NCI-H146 treated with DMSO at 0.1 percent for 48 hours (cell line): ENCODE results near the gene STX1B.
"Not testable (repeated sequence)": the region's sequence is repeated elsewhere in the genome, so short reads cannot be mapped to it uniquely, and the experiment has no call there.

ENCODE experiments used
- DNase-seq: peaks from one replicate; lab custom pipeline; 2025; ENCODE audit not compliant: unreplicated experiment; lab: John Stamatoyannopoulos, UW

STX1B gene

DNA sequence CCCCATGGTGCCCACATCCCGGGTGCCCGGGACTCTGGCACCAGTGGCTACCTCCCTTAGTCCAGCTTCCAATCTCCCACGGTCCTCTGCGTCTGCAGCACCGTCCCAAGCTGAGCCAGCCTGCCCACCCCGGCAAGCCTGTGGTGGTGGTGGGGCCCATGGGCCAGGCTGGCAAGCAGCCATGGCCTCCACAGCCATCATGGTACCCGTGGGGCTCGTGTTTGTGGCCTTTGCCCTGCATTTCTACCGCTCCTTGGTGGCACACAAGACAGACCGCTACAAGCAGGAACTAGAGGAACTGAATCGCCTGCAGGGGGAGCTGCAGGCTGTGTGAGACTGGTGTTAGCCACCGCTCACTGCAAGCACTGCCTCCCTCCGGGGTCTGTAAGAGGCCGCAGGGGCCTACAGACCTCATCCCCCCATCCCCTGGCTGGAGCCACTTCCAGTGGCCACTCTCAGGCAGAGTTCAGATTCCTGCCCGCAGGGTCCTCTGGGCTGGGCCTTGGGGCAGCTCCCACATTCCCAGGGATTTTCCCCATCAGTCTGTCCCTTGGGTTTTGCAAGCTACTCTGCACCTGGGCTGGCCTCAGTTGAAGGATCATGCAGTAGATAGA lies 56.8 kb downstream of the STX1B start:
- DNase-seq, result peak; percentile 59

DNA sequence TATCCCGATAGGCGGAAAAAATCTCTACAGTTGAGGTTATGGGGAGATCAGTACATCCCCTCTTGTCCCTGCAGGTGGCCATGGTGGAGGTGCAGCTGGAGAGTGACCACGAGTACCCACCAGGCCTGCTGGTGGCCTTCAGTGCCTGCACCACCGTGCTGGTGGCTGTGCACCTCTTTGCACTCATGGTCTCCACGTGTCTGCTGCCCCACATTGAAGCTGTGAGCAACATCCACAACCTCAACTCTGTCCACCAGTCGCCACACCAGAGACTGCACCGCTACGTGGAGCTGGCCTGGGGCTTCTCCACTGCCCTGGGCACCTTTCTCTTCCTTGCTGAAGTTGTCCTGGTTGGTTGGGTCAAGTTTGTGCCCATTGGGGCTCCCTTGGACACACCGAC lies 57.3 kb downstream of the STX1B start:
- DNase-seq, result no peak

DNA sequence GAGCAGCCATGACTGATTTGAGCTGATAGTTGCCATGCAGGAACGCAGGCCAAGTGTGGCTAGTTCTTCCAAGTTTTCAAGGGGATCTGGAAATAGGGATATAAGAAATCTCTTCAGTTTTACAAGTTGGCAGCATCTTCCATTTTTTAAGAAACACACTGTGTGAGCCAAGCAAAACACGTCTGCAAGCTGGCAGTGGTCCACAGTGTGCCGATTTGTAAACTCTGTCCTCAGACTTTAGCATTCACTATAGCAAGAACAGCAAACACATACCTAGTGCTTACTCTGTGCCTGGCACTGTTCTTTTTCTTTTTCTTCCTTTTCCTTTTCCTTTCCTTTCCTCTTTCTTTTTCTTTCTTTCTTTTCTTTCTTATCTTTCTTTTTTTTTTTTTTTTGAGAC lies 58.7 kb downstream of the STX1B start:
- no peak for DNase-seq

DNA sequence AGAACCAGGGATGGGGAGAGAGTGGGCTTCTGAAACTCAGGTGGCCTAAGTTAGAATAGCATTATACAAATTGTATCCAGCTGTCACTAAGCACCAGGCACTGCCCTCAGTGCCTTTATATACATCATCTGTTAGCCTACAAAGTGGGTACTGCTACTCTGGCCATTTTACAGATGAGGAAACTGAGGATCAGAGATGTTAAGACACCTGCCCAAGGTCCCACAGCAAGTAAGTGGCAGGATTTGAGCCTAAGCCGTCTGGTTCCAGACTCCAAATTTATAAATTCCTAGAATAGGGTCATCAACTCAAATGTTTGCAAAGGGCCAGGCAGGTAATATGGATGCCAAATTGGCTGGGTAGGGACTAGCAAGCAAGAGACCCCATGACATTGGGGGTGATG lies 59.2 kb downstream of the STX1B start:
- DNase-seq, result no peak

- no peak for DNase-seq
Observed at GRCh38 chr16:30950516-30951065, 59.8 kb downstream of the STX1B start.

GRCh38 chr16:30949650-30950515 lies 60.6 kb downstream of the STX1B start:
- peak; percentile 82 for DNase-seq

DNA sequence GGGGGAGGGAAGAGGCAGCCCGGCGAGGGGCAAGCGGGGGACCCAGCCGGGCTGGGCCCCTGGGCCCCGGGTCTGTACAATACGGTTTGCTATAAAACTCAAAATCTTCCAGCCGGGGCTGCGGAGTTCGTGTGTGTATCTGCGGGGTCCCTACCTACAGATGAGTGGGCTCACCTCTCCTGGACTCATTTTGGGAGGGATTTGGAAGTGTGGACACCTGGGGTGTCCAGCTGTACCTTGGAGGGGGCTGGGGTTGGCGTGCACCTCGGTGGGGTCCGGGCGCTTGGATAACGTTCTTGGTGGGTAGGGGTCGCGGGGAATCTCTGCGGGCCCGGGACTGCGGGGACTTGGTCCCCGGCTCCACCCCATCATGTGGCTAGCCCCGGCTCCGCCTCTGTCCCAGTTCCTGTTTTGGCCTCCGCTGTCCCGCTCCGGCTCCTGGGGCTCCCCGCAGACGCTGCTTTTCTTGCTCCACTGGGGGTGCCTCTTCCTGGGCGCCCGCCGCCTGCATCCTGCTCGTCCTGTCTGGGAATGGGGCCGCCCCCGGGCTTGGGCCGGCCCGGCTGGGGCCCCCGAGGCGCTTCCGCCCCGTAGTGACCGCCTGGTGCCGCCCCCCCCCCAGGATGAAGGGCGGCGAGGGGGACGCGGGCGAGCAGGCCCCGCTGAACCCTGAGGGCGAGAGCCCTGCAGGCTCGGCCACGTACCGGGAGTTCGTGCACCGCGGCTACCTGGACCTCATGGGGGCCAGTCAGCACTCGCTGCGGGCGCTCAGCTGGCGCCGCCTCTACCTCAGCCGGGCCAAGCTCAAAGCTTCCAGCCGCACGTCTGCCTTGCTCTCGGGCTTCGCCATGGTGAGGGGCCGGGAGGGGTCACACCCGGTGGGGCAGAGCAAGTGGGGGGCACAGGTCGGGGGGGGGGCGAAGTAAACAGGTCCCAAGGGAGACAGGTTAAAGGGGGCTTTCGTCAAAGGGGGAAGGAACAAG lies 61.5 kb downstream of the STX1B start, which contains the start of gene ORAI3:
Gene ORAI3, plus strand, starts transcription at position 402 of the 983 bp plus-strand sequence. Its CDS starts 222 bp downstream, at position 624.
- no peak for DNase-seq

- DNase-seq, result no peak
Observed at GRCh38 chr16:30947859-30948666, 62.4 kb downstream of the STX1B start.

GRCh38 chr16:30947541-30947858 lies 62.9 kb downstream of the STX1B start:
- no peak for DNase-seq

GRCh38 chr16:30946671-30947540 lies 63.5 kb downstream of the STX1B start:
- DNase-seq, result no peak

DNA sequence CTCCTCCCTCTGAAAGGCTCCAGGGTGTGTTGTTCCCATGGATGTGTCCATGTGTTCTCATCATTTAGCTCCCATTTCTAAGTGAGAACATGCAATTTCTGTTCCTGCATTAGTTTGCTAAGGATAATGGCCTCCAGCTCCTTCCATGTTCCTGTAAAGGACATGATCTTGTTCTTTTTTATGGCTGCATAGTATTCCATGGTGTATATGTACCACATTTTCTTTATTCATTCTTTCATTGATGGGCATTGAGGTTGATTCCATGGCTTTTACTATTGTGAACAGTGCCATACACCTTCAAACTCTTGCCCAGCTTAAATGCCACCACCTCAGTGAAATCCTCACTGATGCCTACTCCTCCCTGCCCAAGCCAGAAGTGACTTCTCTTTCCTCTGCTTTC lies 66.1 kb downstream of the STX1B start:
- DNase-seq, result no peak

DNA sequence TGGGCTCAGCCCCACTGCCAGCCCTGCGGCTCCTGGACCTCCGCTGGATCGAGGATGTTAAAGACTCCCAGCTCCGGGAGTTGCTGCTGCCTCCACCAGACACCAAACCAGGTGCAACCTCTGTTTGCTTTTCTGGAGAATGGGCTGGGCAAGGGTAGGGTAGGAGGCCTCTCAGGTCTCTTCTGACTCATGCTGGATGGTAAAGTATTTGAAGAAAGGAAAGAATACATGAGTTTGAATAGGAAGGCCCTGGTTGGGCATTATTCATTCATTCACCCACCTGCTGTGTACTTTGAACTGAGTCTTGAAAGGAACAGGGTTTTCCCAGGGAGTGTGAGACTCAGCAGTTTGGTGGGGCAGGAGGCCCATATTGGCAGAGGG lies 68.0 kb downstream of the STX1B start:
- DNase-seq, result no peak

DNA sequence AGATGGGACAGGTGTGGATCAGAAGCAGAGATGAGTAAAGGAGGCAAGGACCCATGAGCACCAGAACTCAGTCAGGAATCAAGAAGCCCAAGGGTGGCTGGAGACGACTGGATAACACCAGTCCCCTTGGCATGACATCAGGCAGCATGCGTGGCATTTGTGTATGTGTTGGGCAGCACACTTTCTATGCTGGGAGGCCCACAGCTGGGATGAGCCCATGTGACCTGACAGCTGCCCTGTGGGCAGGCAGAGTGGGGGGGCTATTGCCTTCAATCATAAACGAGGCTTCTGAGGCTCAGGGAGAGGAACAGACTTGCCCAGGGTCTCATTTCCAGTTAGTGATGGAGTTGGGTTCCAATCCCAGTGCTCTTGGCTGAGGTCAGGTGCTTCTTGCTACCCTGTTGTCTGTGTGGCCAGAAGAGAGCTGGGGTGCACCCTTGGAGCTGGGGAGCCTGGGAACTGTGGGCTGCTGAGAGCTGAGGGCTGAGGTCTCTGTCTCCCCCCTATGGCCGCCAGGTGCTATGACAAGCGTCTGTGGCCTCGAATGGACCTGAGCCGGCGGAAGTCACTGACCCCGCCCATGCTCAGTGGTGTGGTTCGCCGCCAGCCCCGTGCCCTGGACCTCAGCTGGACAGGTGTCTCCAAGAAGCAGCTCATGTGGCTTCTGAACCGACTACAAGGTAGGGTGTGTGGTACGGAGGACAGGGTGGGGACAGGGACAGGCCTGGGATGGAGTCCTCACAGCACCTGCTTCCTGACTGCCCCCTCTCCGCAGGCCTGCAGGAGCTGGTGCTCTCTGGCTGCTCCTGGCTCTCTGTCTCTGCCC lies 68.6 kb downstream of the STX1B start:
- DNase-seq, result peak; percentile 50

- DNase-seq, result not testable (repeated sequence)
Observed at GRCh38 chr16:30939571-30939970, 70.9 kb downstream of the STX1B start.
